NCI-H2196 (cell line): Measurements from ENCODE around the gene SLC25A27.

Experiments
- DNase-seq: peaks from one replicate; lab custom pipeline; 2025; ENCODE audit not compliant: unreplicated experiment; lab: John Stamatoyannopoulos, UW

SLC25A27 gene

GRCh38 chr6:46711491-46711890 lies 58.7 kb downstream of the SLC25A27 start:
- no peak for DNase-seq

DNA sequence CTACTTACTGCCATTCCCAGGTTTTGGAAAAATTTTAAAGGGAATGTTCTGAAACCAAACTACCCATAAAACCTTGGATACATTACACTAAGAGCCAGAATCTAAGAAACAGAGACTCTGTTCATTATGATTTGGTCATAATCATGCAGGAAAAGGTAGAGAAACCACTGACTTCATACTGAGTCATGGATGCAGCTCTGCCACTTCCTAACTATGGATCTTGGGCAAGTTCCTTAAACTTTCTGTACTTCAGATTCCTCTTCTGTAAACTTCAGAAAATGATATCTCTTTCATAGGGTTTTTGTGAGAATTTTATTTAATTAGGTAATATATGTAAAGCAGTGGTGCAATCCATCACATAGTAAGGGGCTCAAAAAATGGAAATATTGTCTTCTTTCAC lies 62.4 kb downstream of the SLC25A27 start:
- no peak for DNase-seq

- DNase-seq, result no peak
Observed at GRCh38 chr6:46719099-46719498, 66.3 kb downstream of the SLC25A27 start.

GRCh38 chr6:46720401-46720800 lies 67.6 kb downstream of the SLC25A27 start:
- no peak for DNase-seq
